ENCODE data around the gene ESRRB. TPM values are rescaled to one million over a fixed set of nuclear protein-coding genes. Genes with fewer than 3 reads are reported as not detected.
A peak's percentile ranks its signal among the peaks of the same experiment; 100 is the strongest.

Gene ESRRB
- total RNA-seq, 6 donors from 2014 or later: 0.15 to 1.6 (median 0.30) TPM; not detected in 2

- no peaks in the 10 kb centered on the region for H3K27me3 ChIP-seq
- H3K36me3 ChIP-seq: no peaks in the 10 kb centered on the region
- peaks cover 0 to 10% (median 2%) of the 10 kb centered on the region in 4 donors for H3K4me1 ChIP-seq
- H3K4me3 ChIP-seq: no peak overlapping the region
- TF ChIP-seq EP300 (IDR thresholded peaks at IDR 0.05): no peak
- H3K9me3 ChIP-seq: no peaks in the 10 kb centered on the region
- WGBS, 2 donors: 80 to 81% methylated on average over 5 of the region's 5 CpGs
- no peak overlapping the region for H3K27ac ChIP-seq
- ATAC-seq (ENCODE audit: low FRiP score in 2 of 2) (no peak), DNase-seq (no peak)
Observed at GRCh38 chr14:76472199-76472723, 96.3 kb downstream of the ESRRB start.

GRCh38 chr14:76473481-76474263 lies 97.7 kb downstream of the ESRRB start:
- peak; percentile 64 to 68 for ATAC-seq (ENCODE audit: low FRiP score in 2 of 2)
- Histone ChIP-seq H3K27me3 (no peaks in the 10 kb centered on the region), H3K4me1 (peaks cover 0 to 10% (median 2%) of the 10 kb centered on the region in 4 donors), H3K27ac (no peak overlapping the region), H3K36me3 (no peaks in the 10 kb centered on the region), H3K4me3 (peak overlapping the region in 3 of 4 donors; percentile 13 to 41 (median 38)), H3K9me3 (no peaks in the 10 kb centered on the region)
- DNase-seq: peak in 1 of 2 donors; percentile 26
- TF ChIP-seq, protein P1, sequence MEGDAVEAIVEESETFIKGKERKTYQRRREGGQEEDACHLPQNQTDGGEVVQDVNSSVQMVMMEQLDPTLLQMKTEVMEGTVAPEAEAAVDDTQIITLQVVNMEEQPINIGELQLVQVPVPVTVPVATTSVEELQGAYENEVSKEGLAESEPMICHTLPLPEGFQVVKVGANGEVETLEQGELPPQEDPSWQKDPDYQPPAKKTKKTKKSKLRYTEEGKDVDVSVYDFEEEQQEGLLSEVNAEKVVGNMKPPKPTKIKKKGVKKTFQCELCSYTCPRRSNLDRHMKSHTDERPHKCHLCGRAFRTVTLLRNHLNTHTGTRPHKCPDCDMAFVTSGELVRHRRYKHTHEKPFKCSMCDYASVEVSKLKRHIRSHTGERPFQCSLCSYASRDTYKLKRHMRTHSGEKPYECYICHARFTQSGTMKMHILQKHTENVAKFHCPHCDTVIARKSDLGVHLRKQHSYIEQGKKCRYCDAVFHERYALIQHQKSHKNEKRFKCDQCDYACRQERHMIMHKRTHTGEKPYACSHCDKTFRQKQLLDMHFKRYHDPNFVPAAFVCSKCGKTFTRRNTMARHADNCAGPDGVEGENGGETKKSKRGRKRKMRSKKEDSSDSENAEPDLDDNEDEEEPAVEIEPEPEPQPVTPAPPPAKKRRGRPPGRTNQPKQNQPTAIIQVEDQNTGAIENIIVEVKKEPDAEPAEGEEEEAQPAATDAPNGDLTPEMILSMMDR (IDR thresholded peaks at IDR 0.05): peak in 1 of 6 experiments; percentile 14
- no peak for TF ChIP-seq POLR2A (IDR thresholded peaks at IDR 0.05)
- 18 to 23% methylated on average over 14 to 17 of the region's 17 CpGs for WGBS, 2 donors

GRCh38 chr14:76480426-76480825 lies 104.5 kb downstream of the ESRRB start:
- Histone ChIP-seq H3K4me1 (no peaks in the 10 kb centered on the region), H3K9me3 (no peaks in the 10 kb centered on the region), H3K4me3 (no peak overlapping the region), H3K36me3 (no peaks in the 10 kb centered on the region), H3K27me3 (no peaks in the 10 kb centered on the region), H3K27ac (no peak overlapping the region)
- TF ChIP-seq POLR2A (IDR thresholded peaks at IDR 0.05): no peak
- TF ChIP-seq EP300 (IDR thresholded peaks at IDR 0.05): no peak
- TF ChIP-seq, protein P1 (IDR thresholded peaks at IDR 0.05): no peak
- no peak for TF ChIP-seq POLR2AphosphoS5 (IDR thresholded peaks at IDR 0.05)
- ATAC-seq (ENCODE audit: low FRiP score in 2 of 2) (no peak), DNase-seq (no peak)
- WGBS, 2 donors: 33 to 35% methylated on average over 1 of the region's 1 CpG

DNA sequence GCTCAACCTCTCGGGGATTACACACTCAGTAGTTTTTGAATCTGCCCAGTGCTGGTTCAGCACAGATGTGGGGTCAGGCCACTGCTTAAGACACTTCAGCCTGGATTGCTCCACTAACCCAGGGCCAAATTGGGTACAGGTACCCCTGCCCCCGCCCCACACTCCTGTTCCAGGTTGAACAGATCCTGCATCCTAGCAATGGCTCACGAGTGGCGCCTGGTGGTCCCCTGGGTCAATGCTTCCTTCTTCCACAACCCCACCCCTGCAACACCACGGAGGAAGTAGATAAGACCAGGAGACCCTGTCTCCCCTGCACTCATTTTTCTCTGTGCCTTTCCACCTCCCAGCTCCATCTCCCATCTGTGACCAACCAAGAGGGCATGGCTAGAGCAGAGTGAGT lies 108.4 kb downstream of the ESRRB start:
- ATAC-seq (ENCODE audit: low FRiP score in 2 of 2) (no peak), DNase-seq (no peak)
- WGBS, 2 donors: 74 to 75% methylated on average over 5 of the region's 5 CpGs
- no peaks in the 10 kb centered on the region for H3K9me3 ChIP-seq
- H3K36me3 ChIP-seq: no peaks in the 10 kb centered on the region
- H3K27me3 ChIP-seq: no peaks in the 10 kb centered on the region
- no peaks in the 10 kb centered on the region for H3K4me1 ChIP-seq
- no peak overlapping the region for H3K27ac ChIP-seq
- no peak overlapping the region for H3K4me3 ChIP-seq
- TF ChIP-seq, protein P1 (IDR thresholded peaks at IDR 0.05): no peak
- TF ChIP-seq EP300 (IDR thresholded peaks at IDR 0.05) (no peak), POLR2AphosphoS5 (IDR thresholded peaks at IDR 0.05) (no peak), POLR2A (IDR thresholded peaks at IDR 0.05) (no peak)

- H3K9me3 ChIP-seq: no peaks in the 10 kb centered on the region
- H3K36me3 ChIP-seq: no peaks in the 10 kb centered on the region
- no peaks in the 10 kb centered on the region for H3K27me3 ChIP-seq
- TF ChIP-seq POLR2AphosphoS5 (IDR thresholded peaks at IDR 0.05): no peak
- no peak for TF ChIP-seq EP300 (IDR thresholded peaks at IDR 0.05)
- TF ChIP-seq POLR2A (IDR thresholded peaks at IDR 0.05): no peak
- TF ChIP-seq, protein P1 (IDR thresholded peaks at IDR 0.05): no peak
- H3K27ac ChIP-seq: no peak overlapping the region
- DNase-seq: no peak
- H3K4me3 ChIP-seq: no peak overlapping the region
- 58 to 70% methylated on average over 5 to 7 of the region's 7 CpGs for WGBS, 2 donors
- ATAC-seq (ENCODE audit: low FRiP score in 2 of 2): no peak
- no peaks in the 10 kb centered on the region for H3K4me1 ChIP-seq
Observed at GRCh38 chr14:76486251-76486743, 110.4 kb downstream of the ESRRB start.
